ENCODE data around the gene GALNS. TPM values are rescaled to one million over a fixed set of nuclear protein-coding genes. Genes with fewer than 3 reads are reported as not detected.

The GALNS gene
- total and polyA plus RNA-seq, 2 experiments from 2014 or later: 19.6 to 53.5 TPM

DNA sequence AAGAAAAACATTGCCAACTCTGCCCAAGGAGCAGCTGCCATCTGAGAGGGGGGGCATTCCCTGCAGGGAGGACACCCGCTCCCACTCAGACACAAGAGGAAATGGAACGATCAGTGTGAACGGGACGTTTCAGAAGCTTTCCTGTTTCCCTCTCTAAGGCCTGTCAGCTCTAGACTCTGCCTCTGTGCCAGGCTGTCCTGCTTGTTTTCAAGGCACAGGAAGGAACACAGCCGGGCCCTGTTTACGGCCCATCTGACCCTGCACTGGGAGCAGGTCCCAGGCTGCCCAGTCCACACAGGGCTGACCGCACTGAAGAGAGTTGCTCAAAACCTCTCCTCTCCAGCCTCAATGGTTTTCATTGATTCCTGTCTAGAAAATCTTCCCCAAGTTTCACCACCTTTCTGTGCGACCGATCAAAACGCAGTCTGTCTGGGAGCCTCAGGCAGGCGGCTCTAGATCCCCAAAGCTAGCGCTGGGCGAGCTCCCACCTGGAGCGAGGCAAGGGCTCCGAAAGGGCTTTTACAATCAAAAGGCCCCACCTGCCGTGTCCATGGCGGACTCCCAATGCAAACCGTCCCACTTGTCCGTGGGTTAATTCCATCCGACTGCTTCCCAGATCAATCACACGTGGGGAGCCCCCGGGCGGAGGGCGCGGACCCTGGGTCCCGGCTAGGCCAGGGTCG lies 73.2 kb downstream of the GALNS start:
- peaks cover 45% of the 10 kb centered on the region for H3K4me1 ChIP-seq (ENCODE audit: insufficient read depth)
- no peak overlapping the region for H2AFZ ChIP-seq
- no peak for TF ChIP-seq EZH2phosphoT487 (IDR thresholded peaks at IDR 0.05; ENCODE audit: low read depth, severe bottlenecking, unreplicated experiment)
- no peak for TF ChIP-seq EZH2 (IDR thresholded peaks at IDR 0.05; ENCODE audit: borderline replicate concordance)
- TF ChIP-seq, protein P1, sequence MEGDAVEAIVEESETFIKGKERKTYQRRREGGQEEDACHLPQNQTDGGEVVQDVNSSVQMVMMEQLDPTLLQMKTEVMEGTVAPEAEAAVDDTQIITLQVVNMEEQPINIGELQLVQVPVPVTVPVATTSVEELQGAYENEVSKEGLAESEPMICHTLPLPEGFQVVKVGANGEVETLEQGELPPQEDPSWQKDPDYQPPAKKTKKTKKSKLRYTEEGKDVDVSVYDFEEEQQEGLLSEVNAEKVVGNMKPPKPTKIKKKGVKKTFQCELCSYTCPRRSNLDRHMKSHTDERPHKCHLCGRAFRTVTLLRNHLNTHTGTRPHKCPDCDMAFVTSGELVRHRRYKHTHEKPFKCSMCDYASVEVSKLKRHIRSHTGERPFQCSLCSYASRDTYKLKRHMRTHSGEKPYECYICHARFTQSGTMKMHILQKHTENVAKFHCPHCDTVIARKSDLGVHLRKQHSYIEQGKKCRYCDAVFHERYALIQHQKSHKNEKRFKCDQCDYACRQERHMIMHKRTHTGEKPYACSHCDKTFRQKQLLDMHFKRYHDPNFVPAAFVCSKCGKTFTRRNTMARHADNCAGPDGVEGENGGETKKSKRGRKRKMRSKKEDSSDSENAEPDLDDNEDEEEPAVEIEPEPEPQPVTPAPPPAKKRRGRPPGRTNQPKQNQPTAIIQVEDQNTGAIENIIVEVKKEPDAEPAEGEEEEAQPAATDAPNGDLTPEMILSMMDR (IDR thresholded peaks at IDR 0.05; ENCODE audit: poor library complexity): no peak
- no peaks in the 10 kb centered on the region for H3K9me2 ChIP-seq (replicated peaks; ENCODE audit: insufficient read depth)
- 77% methylated on average over 22 of the region's 27 CpGs for WGBS (ENCODE audit: low lambda C conversion rate, missing lambda C conversion rate)
- H3K4me3 ChIP-seq: peak overlapping the region; percentile 93
- peak overlapping the region; percentile 87 for H3K4me2 ChIP-seq
- H3K27ac ChIP-seq: peak overlapping the region; percentile 73
- H3K9me3 ChIP-seq (ENCODE audit: low read depth): no peaks in the 10 kb centered on the region
- H4K20me1 ChIP-seq (ENCODE audit: insufficient read depth, poor library complexity, severe bottlenecking): peaks cover 15% of the 10 kb centered on the region
- H3K27me3 ChIP-seq: no peaks in the 10 kb centered on the region
- peaks cover 57% of the 10 kb centered on the region for H3K79me2 ChIP-seq
- H3K36me3 ChIP-seq (replicated peaks; ENCODE audit: insufficient read depth, low read depth): no peaks in the 10 kb centered on the region
- DNase-seq (ENCODE audit: low spot score): no peak

DNA sequence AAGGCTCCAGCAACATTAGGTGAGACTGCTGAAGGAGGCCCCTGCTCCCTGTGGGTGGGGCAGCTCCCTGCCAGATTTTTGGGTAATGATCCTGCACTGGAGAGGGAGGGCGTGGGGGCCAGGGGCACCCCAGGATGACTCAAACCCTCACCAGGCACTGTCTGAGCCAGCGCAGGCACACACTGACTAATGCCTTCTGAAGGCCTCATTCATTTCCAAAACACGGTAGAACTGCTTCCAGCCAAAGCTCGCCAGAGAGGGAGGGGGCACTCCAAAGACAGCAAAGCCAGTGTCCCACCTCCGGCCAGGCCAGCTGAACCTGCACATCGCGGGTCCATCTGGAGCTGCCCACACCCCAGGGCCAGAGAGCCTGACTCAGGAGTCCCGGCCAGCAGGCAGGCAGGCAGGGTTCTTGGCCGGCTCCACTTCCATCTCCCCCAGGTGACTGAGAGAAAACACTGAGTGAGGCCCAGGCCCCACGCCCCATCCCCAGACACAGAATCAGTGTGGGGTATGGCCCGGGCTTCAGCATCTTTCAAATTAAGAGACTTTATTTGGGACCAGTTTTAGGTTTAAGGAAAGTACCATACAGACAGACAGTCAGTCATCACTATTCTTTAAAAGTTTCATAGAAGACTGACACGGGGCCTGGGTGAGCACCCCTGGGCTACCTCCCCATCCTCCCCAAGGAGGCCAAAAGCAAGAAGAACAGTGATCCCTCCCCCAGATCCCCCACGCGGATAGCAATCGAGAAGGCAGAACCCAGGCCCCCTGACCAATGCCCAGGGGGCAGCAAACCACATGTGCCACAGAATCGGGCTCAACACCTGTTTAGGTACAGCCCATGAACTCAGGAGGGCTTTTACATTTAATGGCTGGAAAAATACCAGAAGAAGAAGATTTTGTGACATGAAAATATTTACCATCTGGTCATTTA lies 74.0 kb downstream of the GALNS start:
- Histone ChIP-seq H3K4me2 (peak overlapping the region; percentile 87), H3K27me3 (no peaks in the 10 kb centered on the region), H3K4me3 (no peak overlapping the region), H3K9me3 (ENCODE audit: low read depth) (no peaks in the 10 kb centered on the region), H2AFZ (no peak overlapping the region), H3K27ac (peak overlapping the region; percentile 73), H3K4me1 (ENCODE audit: insufficient read depth) (peaks cover 45% of the 10 kb centered on the region), H3K36me3 (replicated peaks; ENCODE audit: insufficient read depth, low read depth) (no peaks in the 10 kb centered on the region), H3K9me2 (replicated peaks; ENCODE audit: insufficient read depth) (no peaks in the 10 kb centered on the region), H4K20me1 (ENCODE audit: insufficient read depth, poor library complexity, severe bottlenecking) (peaks cover 15% of the 10 kb centered on the region), H3K79me2 (peaks cover 65% of the 10 kb centered on the region)
- DNase-seq (ENCODE audit: low spot score): no peak
- TF ChIP-seq EZH2 (IDR thresholded peaks at IDR 0.05; ENCODE audit: borderline replicate concordance) (no peak), EZH2phosphoT487 (IDR thresholded peaks at IDR 0.05; ENCODE audit: low read depth, severe bottlenecking, unreplicated experiment) (no peak)
- TF ChIP-seq, protein P1 (IDR thresholded peaks at IDR 0.05; ENCODE audit: poor library complexity): no peak
- WGBS (ENCODE audit: low lambda C conversion rate, missing lambda C conversion rate): 88% methylated on average over 16 of the region's 16 CpGs

DNA sequence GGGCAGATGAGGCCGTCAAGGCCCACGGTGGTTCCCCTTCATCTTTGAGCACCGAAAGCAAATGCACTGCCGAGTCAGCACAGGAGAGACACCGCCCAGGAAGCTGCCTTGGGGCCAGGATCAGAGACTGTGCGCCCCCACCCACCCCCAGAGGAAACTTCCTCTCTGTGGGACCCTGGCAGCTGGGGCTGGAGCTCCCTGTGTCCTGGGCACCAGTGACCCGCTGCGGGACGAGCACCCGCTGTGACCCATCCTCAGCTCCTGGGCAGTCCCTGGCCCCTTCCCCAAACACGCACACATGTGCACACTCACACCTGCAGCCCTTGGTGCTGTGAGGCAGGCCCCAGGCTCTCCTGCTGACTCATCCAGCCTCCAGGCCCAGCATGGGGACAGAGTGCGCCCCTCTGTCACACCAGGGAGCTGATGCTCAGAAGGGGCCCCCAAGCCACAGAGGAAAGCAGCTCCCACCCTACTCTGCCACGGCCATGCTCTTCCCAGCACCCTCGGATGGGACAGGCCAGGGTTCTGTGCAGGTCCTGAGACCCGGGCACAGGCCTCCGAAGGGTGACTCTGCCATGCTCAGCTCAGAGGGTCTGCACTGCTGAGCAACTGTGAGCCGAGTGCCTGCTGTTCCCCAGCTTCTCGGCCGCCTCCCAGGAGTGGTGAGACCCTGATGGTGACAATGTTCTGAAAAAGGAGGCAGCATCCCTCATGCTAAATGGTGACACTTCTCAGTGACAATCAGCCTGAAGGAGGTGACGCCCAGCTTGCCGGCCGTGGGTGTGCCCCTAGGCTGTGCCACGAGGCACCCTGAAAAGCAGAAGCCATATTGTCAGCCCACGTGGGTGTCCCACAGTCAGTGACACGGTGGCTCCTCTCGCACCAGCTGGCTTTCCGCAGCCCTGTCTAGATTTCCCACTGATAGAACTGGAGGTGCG lies 75.3 kb downstream of the GALNS start:
- peak overlapping the region; percentile 29 for H3K4me2 ChIP-seq
- no peaks in the 10 kb centered on the region for H3K9me3 ChIP-seq (ENCODE audit: low read depth)
- peaks cover 15% of the 10 kb centered on the region for H4K20me1 ChIP-seq (ENCODE audit: insufficient read depth, poor library complexity, severe bottlenecking)
- H3K27me3 ChIP-seq: no peaks in the 10 kb centered on the region
- H3K36me3 ChIP-seq (replicated peaks; ENCODE audit: insufficient read depth, low read depth): no peaks in the 10 kb centered on the region
- H3K27ac ChIP-seq: no peak overlapping the region
- no peaks in the 10 kb centered on the region for H3K9me2 ChIP-seq (replicated peaks; ENCODE audit: insufficient read depth)
- H3K4me1 ChIP-seq (ENCODE audit: insufficient read depth): peaks cover 45% of the 10 kb centered on the region
- no peak overlapping the region for H2AFZ ChIP-seq
- WGBS (ENCODE audit: low lambda C conversion rate, missing lambda C conversion rate): 89% methylated on average over 28 of the region's 28 CpGs
- H3K79me2 ChIP-seq: peaks cover 72% of the 10 kb centered on the region
- TF ChIP-seq EZH2 (IDR thresholded peaks at IDR 0.05; ENCODE audit: borderline replicate concordance): no peak
- TF ChIP-seq, protein P1 (IDR thresholded peaks at IDR 0.05; ENCODE audit: poor library complexity): no peak
- no peak for TF ChIP-seq EZH2phosphoT487 (IDR thresholded peaks at IDR 0.05; ENCODE audit: low read depth, severe bottlenecking, unreplicated experiment)
- DNase-seq (ENCODE audit: low spot score): no peak
- H3K4me3 ChIP-seq: no peak overlapping the region
